Upper lobe of left lung (tissue), 4 donors: Measurements from ENCODE around the gene PYGO2.

Experiments
- CTCF ChIP-seq, 6 experiments: fragments of 450-650 bp in 4 of 6; fragments of 200-600 bp in 2 of 6; sonication (generic) in 2 of 6; IDR thresholded peaks; one replicate each; pipeline ENCODE4 v1.5.1; 2016 to 2019; ENCODE audit warnings: antibody characterized with exemption in 6 of 6
- EP300 ChIP-seq, 4 donors: sonication (generic); formaldehyde crosslinking; IDR thresholded peaks; one replicate each; pipeline ENCODE4 v1.5.1; 2017; ENCODE audit warnings: antibody characterized with exemption in 4 of 4, control low read depth in 2 of 4
- POLR2A ChIP-seq, 4 donors: fragments of 450-650 bp; IDR thresholded peaks; one replicate each; pipeline ENCODE4 v1.5.1; 2016 to 2017; ENCODE audit warnings: antibody characterized with exemption in 4 of 4, mild to moderate bottlenecking in 2 of 4
- POLR2AphosphoS5 ChIP-seq, 2 donors: sonication (generic); formaldehyde crosslinking; IDR thresholded peaks; one replicate each; pipeline ENCODE4 v1.5.1; 2017; ENCODE audit warnings: antibody characterized with exemption in 2 of 2

GRCh38 chr1:154952664-154953063 lies 8.9 kb downstream of the PYGO2 start:
- TF ChIP-seq POLR2AphosphoS5 (IDR thresholded peaks at IDR 0.05): no peak
- no peak for TF ChIP-seq CTCF (IDR thresholded peaks at IDR 0.05)
- no peak for TF ChIP-seq EP300 (IDR thresholded peaks at IDR 0.05)
- TF ChIP-seq POLR2A (IDR thresholded peaks at IDR 0.05): no peak
